GM23338 (cell line): ENCODE measurements around the gene WNT9A.

Experiments
- CTCF ChIP-seq, 2 experiments: fragments of 200-600 bp in 1 of 2; sonication (generic) in 1 of 2; conservative IDR thresholded peaks; 2 replicates each; pipeline versions ENCODE4 v1.5.1 to v1.6.1; 2016 to 2017; ENCODE audit warnings: antibody characterized with exemption in 2 of 2, low read depth in 2 of 2, mild to moderate bottlenecking in 2 of 2, moderate library complexity in 1 of 2
- JUNB ChIP-seq: IDR thresholded peaks from one replicate; pipeline ENCODE4 v1.6.1; 2016; ENCODE audit warnings: antibody characterized with exemption; ENCODE audit not compliant: unreplicated experiment
- POLR2AphosphoS5 ChIP-seq: IDR thresholded peaks from 2 replicates; pipeline ENCODE4 v1.6.1; 2016; ENCODE audit warnings: antibody characterized with exemption, low read depth

- TF ChIP-seq CTCF (conservative IDR thresholded peaks at IDR 0.05; ENCODE audit: low read depth in 2 of 2) (no peak), POLR2AphosphoS5 (no peak), JUNB (no peak)
Observed at GRCh38 chr1:227942716-227943261, 4.9 kb downstream of the WNT9A start.
